Calu3 (cell line): ENCODE results near the gene ERCC5. TPM values are rescaled to one million over a fixed set of nuclear protein-coding genes. Genes with fewer than 3 reads are reported as not detected.

Experiments used
- BruUV-seq: library from RNA; stranded (reverse); fragments of 400-500 nt; replicated peaks from 2 replicates; lab custom pipeline; 2021; lab: Mats Ljungman, UMichigan
- CTCF ChIA-PET: fragments of 300-600 bp; sonication (Branson Sonifier 250); formaldehyde crosslinking; loops from one replicate; lab custom pipeline; 2022; ENCODE audit warnings: antibody characterized with exemption; lab: Charles Lee
- DNase-seq: peaks from one replicate; pipeline ENCODE4 v3.0.0; 2022
- H3K27ac Mint-ChIP-seq: one replicate; pipeline ENCODE4 v1.8.0; 2022; ENCODE audit warnings: mixed read lengths; ENCODE audit not compliant: unreplicated experiment
- H3K27me3 Mint-ChIP-seq: one replicate; pipeline ENCODE4 v1.8.0; 2022; ENCODE audit warnings: mixed read lengths; ENCODE audit not compliant: unreplicated experiment
- H3K36me3 Mint-ChIP-seq: one replicate; pipeline ENCODE4 v1.8.0; 2022; ENCODE audit warnings: mild to moderate bottlenecking, moderate library complexity, mixed read lengths; ENCODE audit not compliant: insufficient read depth, unreplicated experiment
- H3K4me1 Mint-ChIP-seq: one replicate; pipeline ENCODE4 v1.8.0; 2022; ENCODE audit warnings: mild to moderate bottlenecking, low read depth, mixed read lengths; ENCODE audit not compliant: unreplicated experiment
- H3K4me3 Mint-ChIP-seq: one replicate; pipeline ENCODE4 v1.8.0; 2022; ENCODE audit warnings: mild to moderate bottlenecking, low read depth, moderate library complexity, mixed read lengths; ENCODE audit not compliant: unreplicated experiment
- H3K9me3 Mint-ChIP-seq: one replicate; pipeline ENCODE4 v1.8.0; 2022; ENCODE audit warnings: low read depth, mixed read lengths; ENCODE audit not compliant: unreplicated experiment
- intact Hi-C: fragments of 100-400 bp; cut with micrococcal nuclease; formaldehyde crosslinking; loops from one replicate; pipeline ENCODE4 v1.10.0; 2022; ENCODE audit not compliant: unreplicated experiment
- total RNA-seq: library from RNA; stranded (reverse); gene quantifications from 2 replicates; pipeline ENCODE4 v1.2.3, GENCODE V29; 2022
- TF ChIP-seq, protein P1 (sequence below): fragments of 200-600 bp; IDR thresholded peaks from one replicate; pipeline ENCODE4 v1.8.0; 2022; ENCODE audit warnings: antibody characterized with exemption; ENCODE audit not compliant: unreplicated experiment

Gene ERCC5
- total RNA-seq, 1 experiment from 2014 or later, result 14.7 TPM

DNA sequence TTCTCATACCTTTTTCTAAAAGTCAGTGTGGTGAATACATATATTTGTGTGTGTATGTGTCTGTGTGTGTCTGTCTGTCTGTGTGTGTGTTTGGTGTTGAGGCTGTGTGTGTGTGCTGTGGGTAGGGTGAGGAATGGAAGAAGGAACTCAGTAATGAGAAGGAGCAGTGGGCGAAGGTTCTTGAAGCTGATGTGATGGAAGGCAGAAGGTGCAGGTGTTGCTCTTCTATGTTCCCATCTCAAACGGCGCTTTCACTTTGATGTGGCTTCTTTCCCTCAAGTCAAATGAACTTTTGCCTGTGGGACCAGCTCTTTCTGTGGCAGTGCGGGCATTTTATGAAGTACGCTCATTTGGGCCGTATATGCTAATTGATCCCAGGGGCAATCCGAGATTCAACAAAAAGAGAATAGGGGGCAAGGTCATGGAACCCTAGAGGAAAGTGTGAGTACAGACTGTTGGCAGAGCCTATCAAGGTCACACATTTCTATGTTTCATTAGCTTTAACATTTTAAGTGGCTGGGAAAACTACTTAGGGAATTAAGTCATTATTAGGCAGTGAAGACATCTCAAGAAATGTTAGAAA lies 31.7 kb upstream of the ERCC5 start:
- Mint-ChIP-seq H3K36me3 (no peaks in the 10 kb centered on the region), H3K27ac (no peak overlapping the region), H3K27me3 (no peaks in the 10 kb centered on the region), H3K4me1 (peaks cover 18% of the 10 kb centered on the region), H3K9me3 (no peaks in the 10 kb centered on the region), H3K4me3 (peak overlapping the region; percentile 2)
- DNase-seq, result no peak
- BruUV-seq, result no TSS peak
- TF ChIP-seq, protein P1, sequence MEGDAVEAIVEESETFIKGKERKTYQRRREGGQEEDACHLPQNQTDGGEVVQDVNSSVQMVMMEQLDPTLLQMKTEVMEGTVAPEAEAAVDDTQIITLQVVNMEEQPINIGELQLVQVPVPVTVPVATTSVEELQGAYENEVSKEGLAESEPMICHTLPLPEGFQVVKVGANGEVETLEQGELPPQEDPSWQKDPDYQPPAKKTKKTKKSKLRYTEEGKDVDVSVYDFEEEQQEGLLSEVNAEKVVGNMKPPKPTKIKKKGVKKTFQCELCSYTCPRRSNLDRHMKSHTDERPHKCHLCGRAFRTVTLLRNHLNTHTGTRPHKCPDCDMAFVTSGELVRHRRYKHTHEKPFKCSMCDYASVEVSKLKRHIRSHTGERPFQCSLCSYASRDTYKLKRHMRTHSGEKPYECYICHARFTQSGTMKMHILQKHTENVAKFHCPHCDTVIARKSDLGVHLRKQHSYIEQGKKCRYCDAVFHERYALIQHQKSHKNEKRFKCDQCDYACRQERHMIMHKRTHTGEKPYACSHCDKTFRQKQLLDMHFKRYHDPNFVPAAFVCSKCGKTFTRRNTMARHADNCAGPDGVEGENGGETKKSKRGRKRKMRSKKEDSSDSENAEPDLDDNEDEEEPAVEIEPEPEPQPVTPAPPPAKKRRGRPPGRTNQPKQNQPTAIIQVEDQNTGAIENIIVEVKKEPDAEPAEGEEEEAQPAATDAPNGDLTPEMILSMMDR, result no peak
- intact Hi-C loops, result no loop called here
- CTCF ChIA-PET, result no interaction called here

DNA sequence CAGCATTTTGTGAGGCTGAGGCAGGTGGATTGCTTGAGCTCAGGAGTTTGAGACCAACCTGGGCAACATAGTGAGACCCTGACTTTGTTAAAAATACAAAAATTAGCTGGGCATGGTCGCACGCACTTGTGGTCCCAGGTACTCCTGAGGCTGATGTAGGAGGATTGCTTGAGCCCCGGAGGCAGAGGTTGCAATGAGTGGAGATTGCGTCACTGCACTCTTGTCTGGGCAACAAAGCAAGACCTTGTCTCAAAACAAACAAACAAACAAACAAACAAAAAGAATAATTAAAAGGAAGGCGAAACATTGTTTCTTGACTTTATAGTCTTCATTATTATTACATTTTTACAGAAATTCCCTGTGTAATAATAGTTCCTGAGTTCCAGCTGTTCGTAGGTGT lies 31.0 kb upstream of the ERCC5 start:
- TF ChIP-seq, protein P1, result no peak
- no peak for DNase-seq
- Mint-ChIP-seq H3K9me3 (no peaks in the 10 kb centered on the region), H3K4me1 (peaks cover 18% of the 10 kb centered on the region), H3K27me3 (no peaks in the 10 kb centered on the region), H3K27ac (no peak overlapping the region), H3K36me3 (no peaks in the 10 kb centered on the region), H3K4me3 (no peak overlapping the region)
- intact Hi-C loops, result no loop called here
- BruUV-seq, result no TSS peak
- CTCF ChIA-PET, result no interaction called here

- Mint-ChIP-seq H3K4me3 (no peak overlapping the region), H3K4me1 (peaks cover 18% of the 10 kb centered on the region), H3K27me3 (no peaks in the 10 kb centered on the region), H3K27ac (no peak overlapping the region), H3K36me3 (no peaks in the 10 kb centered on the region), H3K9me3 (no peaks in the 10 kb centered on the region)
- TF ChIP-seq, protein P1, result no peak
- BruUV-seq, result no TSS peak
- intact Hi-C loops, result no loop called here
- DNase-seq, result no peak
- CTCF ChIA-PET, result no interaction called here
Observed at GRCh38 chr13:102815788-102816187, 30.0 kb upstream of the ERCC5 start.

DNA sequence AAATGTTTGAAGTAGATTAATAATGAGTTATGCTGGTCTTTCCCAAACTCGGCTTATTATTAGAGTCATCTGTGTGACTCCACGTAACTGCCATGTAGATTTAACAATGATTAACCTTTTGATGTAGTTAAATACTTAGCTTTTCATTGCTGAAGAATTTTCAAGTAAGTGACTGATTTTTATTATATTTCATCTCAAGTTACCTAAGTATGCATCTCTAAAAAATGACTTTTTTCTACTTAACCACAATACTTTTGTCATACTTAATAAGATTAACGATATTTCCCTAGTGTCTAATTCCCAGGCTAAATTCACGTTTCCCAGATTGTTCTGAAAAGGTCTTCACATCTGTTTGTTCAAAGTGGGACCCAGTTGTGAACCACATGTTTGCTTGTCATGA lies 29.1 kb upstream of the ERCC5 start:
- no TSS peak for BruUV-seq
- DNase-seq, result no peak
- Mint-ChIP-seq H3K36me3 (no peaks in the 10 kb centered on the region), H3K4me1 (peaks cover 18% of the 10 kb centered on the region), H3K4me3 (no peak overlapping the region), H3K27ac (no peak overlapping the region), H3K27me3 (no peaks in the 10 kb centered on the region), H3K9me3 (no peaks in the 10 kb centered on the region)
- intact Hi-C loops, result no loop called here
- CTCF ChIA-PET, result no interaction called here
- TF ChIP-seq, protein P1, result no peak
